ENCODE measurements around the gene FILIP1L. TPM values are rescaled to one million over a fixed set of nuclear protein-coding genes. Genes with fewer than 3 reads are reported as not detected.

FILIP1L gene
- total and polyA plus RNA-seq, 2 of the 13 experiments (the other 11 are each of a cell fraction or from before 2014, with no cell fraction given), result 8.1 to 187 TPM

DNA sequence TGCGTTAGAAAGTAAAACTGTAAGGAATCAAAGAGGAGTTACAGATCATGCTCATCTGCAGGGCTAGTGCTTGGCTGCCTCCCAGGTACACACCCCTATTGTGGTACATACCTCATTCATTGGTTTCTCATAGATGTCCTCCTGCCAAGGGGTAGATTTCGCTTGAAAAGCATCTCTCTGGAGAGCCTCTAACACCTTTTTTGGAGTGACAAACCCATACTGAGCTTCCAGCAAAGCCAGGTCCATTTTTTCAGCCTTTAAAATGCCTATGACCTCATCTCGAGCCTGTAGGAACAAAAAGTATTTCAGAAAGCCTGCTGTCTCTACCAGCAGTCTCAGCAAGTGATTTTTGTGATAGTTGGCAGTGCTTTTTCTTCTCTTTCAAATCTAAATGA lies 184.6 kb downstream of the FILIP1L start (continued):
- TF ChIP-seq, protein P1, sequence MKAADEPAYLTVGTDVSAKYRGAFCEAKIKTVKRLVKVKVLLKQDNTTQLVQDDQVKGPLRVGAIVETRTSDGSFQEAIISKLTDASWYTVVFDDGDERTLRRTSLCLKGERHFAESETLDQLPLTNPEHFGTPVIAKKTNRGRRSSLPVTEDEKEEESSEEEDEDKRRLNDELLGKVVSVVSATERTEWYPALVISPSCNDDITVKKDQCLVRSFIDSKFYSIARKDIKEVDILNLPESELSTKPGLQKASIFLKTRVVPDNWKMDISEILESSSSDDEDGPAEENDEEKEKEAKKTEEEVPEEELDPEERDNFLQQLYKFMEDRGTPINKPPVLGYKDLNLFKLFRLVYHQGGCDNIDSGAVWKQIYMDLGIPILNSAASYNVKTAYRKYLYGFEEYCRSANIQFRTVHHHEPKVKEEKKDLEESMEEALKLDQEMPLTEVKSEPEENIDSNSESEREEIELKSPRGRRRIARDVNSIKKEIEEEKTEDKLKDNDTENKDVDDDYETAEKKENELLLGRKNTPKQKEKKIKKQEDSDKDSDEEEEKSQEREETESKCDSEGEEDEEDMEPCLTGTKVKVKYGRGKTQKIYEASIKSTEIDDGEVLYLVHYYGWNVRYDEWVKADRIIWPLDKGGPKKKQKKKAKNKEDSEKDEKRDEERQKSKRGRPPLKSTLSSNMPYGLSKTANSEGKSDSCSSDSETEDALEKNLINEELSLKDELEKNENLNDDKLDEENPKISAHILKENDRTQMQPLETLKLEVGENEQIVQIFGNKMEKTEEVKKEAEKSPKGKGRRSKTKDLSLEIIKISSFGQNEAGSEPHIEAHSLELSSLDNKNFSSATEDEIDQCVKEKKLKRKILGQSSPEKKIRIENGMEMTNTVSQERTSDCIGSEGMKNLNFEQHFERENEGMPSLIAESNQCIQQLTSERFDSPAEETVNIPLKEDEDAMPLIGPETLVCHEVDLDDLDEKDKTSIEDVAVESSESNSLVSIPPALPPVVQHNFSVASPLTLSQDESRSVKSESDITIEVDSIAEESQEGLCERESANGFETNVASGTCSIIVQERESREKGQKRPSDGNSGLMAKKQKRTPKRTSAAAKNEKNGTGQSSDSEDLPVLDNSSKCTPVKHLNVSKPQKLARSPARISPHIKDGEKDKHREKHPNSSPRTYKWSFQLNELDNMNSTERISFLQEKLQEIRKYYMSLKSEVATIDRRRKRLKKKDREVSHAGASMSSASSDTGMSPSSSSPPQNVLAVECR (CRISPR knock-in tag; IDR thresholded peaks at IDR 0.05; ENCODE audit: borderline replicate concordance), result no peak
- TF ChIP-seq SNAI1 (CRISPR knock-in tag; IDR thresholded peaks at IDR 0.05; ENCODE audit: borderline replicate concordance), result no peak

DNA sequence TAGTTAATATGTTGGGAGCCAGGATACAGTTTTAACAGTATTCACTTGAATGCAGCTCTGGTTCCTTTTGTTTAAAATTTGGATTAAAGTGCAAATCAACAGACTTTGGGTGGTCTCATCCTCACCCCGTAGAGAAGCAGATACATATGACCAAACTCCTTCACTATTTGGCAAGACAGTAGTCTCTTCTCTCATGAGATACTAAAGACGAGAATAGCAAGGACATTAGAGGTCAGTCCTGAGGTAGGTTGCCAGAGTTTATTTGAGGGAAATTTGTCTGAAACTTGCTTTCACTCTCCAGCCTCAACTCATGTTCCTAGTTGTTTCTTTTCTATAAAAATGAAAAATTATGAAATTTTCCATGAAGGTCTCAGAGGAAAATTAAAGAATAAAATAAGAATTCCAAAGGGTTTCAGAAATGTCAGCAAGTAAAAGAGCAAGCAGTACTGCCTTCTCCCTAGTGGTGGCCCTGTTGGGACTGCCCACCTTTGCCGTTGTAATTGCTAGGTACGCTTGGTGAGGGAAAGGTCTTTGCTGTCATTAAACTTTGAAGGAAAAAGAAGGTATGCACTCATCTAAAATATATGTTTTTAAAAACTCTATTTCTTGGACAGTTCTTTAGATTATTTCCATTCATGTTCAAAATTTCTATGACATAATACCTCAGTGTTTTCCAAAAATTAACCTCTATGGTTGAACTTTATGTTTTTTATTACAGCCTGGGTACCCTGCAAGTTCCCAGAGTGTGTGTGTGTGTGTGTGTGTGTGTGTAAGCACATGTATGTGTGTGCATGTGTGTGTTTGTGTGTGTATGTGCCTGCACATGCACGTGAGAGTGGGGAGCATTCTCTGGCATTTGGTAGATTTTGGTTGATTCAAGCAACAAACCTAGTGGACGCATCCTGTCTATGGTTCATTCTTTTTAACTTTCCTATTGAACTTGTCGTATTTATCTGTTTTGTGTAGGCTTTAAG lies 185.2 kb downstream of the FILIP1L start:
- FAIRE-seq, result no peak
- in situ Hi-C loops (cut with HindIII; ENCODE audit: extremely low pct_ligation_motif_present, low pct_unique_long_range_greater_than_20kb) (no loop called here), intact Hi-C loops (cut with micrococcal nuclease; ENCODE audit: unreplicated experiment) (no loop called here)
- no peaks in the 10 kb centered on the region for H3K9me3 ChIP-seq (ENCODE audit: low read length)
- no peak overlapping the region for H3K4me3 ChIP-seq (replicated peaks in 1 of 3; ENCODE audit: insufficient read depth in 1 of 3, low read depth in 2 of 3, low read length in 3 of 3)
- BruUV-seq (replicated peaks), result no TSS peak
- 97% methylated on average over 7 of the region's 7 CpGs for WGBS (ENCODE audit: low lambda C conversion rate)
- H3K79me2 ChIP-seq (ENCODE audit: insufficient read depth, low read length), result no peaks in the 10 kb centered on the region
- H3K27ac ChIP-seq (ENCODE audit: extremely low read length, insufficient read depth, low read length), result no peak overlapping the region
- H3K27me3 ChIP-seq (ENCODE audit: control insufficient read depth in 1 of 2, insufficient read depth in 2 of 2, low read length in 2 of 2), result no peaks in the 10 kb centered on the region
- peaks cover 63% of the 10 kb centered on the region for H3K4me1 ChIP-seq (ENCODE audit: insufficient read depth, low read length)
- CTCF ChIA-PET (ENCODE audit: low intra/inter-chr PET ratio, low total read pairs), result no interaction called here
- no peak for ATAC-seq
- no peaks in the 10 kb centered on the region for H3K36me3 ChIP-seq (replicated peaks in 1 of 2; ENCODE audit: control insufficient read depth in 1 of 2, insufficient read depth in 2 of 2, low read length in 2 of 2)
- H3K9ac ChIP-seq (ENCODE audit: insufficient read depth, low read depth, low read length), result no peak overlapping the region
- H3K4me2 ChIP-seq (ENCODE audit: low read depth, low read length), result no peak overlapping the region
- no peak for DNase-seq (ENCODE audit: low spot score)
- no peak overlapping the region for H2AFZ ChIP-seq (ENCODE audit: low read length)
- POLR2A ChIA-PET, result no interaction called here
- no peaks in the 10 kb centered on the region for H4K20me1 ChIP-seq (ENCODE audit: insufficient read depth, low read length)
- TF ChIP-seq ZNF839 (CRISPR knock-in tag; IDR thresholded peaks at IDR 0.05; ENCODE audit: borderline replicate concordance), result no peak
- TF ChIP-seq, protein P2, sequence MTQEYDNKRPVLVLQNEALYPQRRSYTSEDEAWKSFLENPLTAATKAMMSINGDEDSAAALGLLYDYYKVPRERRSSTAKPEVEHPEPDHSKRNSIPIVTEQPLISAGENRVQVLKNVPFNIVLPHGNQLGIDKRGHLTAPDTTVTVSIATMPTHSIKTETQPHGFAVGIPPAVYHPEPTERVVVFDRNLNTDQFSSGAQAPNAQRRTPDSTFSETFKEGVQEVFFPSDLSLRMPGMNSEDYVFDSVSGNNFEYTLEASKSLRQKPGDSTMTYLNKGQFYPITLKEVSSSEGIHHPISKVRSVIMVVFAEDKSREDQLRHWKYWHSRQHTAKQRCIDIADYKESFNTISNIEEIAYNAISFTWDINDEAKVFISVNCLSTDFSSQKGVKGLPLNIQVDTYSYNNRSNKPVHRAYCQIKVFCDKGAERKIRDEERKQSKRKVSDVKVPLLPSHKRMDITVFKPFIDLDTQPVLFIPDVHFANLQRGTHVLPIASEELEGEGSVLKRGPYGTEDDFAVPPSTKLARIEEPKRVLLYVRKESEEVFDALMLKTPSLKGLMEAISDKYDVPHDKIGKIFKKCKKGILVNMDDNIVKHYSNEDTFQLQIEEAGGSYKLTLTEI (CRISPR knock-in tag; conservative IDR thresholded peaks at IDR 0.05), result no peak
- no peak for TF ChIP-seq EED (CRISPR knock-in tag; IDR thresholded peaks at IDR 0.05)
- TF ChIP-seq, protein P3, sequence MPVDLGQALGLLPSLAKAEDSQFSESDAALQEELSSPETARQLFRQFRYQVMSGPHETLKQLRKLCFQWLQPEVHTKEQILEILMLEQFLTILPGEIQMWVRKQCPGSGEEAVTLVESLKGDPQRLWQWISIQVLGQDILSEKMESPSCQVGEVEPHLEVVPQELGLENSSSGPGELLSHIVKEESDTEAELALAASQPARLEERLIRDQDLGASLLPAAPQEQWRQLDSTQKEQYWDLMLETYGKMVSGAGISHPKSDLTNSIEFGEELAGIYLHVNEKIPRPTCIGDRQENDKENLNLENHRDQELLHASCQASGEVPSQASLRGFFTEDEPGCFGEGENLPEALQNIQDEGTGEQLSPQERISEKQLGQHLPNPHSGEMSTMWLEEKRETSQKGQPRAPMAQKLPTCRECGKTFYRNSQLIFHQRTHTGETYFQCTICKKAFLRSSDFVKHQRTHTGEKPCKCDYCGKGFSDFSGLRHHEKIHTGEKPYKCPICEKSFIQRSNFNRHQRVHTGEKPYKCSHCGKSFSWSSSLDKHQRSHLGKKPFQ (CRISPR knock-in tag; IDR thresholded peaks at IDR 0.05; ENCODE audit: insufficient replicate concordance), result no peak
- no peak for TF ChIP-seq RFX5 (IDR thresholded peaks at IDR 0.05; ENCODE audit: low read depth, low read length)
- TF ChIP-seq HOXD1 (CRISPR knock-in tag; IDR thresholded peaks at IDR 0.05), result no peak
- no peak for TF ChIP-seq FOXA1 (IDR thresholded peaks at IDR 0.05)
- TF ChIP-seq FOXA1 (CRISPR knock-in tag; IDR thresholded peaks at IDR 0.05), result no peak
- TF ChIP-seq HNRNPLL (IDR thresholded peaks at IDR 0.05; ENCODE audit: low read depth, low read length, poor library complexity, severe bottlenecking), result no peak
- no peak for TF ChIP-seq PITX1 (CRISPR knock-in tag; IDR thresholded peaks at IDR 0.05)
- no peak for TF ChIP-seq ZNF274 (CRISPR knock-in tag; IDR thresholded peaks at IDR 0.05)
- no peak for TF ChIP-seq SPEN (CRISPR knock-in tag; IDR thresholded peaks at IDR 0.05; ENCODE audit: low read depth)
- no peak; the same call in 1 of the 2 replicates for TF ChIP-seq RBAK (CRISPR knock-in tag; IDR thresholded peaks at IDR 0.05)

Data from HepG2 (cell line).